ENCODE data around the gene CCDC50. TPM values are rescaled to one million over a fixed set of nuclear protein-coding genes. Genes with fewer than 3 reads are reported as not detected.
A peak's percentile ranks its signal among the peaks of the same experiment; 100 is the strongest.

CCDC50 gene
- 84.3 and 91.5 TPM in 2 replicates for total RNA-seq (2014; rRNA removed; shearing (Covaris generic); ENCODE audit: low replicate concordance)

- in situ Hi-C loops (cut with HindIII; ENCODE audit: low pct_unique_long_range_greater_than_20kb, low sequenced_read_pairs) = no loop called here
- DNase-seq (ENCODE audit: low read depth) = peak; percentile 89
Measured at GRCh38 chr3:191328962-191329653, at the start of gene CCDC50. CCDC50 (plus strand) TSS chr3:191329394; CDS start chr3:191329675, 281 bp downstream.

GRCh38 chr3:191280111-191280510 is 49.1 kb upstream of the CCDC50 start:
- no peak for DNase-seq (ENCODE audit: low read depth)
- in situ Hi-C loops (cut with HindIII; ENCODE audit: low pct_unique_long_range_greater_than_20kb, low sequenced_read_pairs) = no loop called here

GRCh38 chr3:191280882-191281281 is 48.3 kb upstream of the CCDC50 start:
- in situ Hi-C loops (cut with HindIII; ENCODE audit: low pct_unique_long_range_greater_than_20kb, low sequenced_read_pairs) = no loop called here
- no peak for DNase-seq (ENCODE audit: low read depth)

GRCh38 chr3:191282251-191283185 is 46.7 kb upstream of the CCDC50 start:
- no peak for DNase-seq (ENCODE audit: low read depth)
- in situ Hi-C loops (cut with HindIII; ENCODE audit: low pct_unique_long_range_greater_than_20kb, low sequenced_read_pairs) = no loop called here

GRCh38 chr3:191283400-191283799 is 45.8 kb upstream of the CCDC50 start:
- DNase-seq (ENCODE audit: low read depth) = no peak
- in situ Hi-C loops (cut with HindIII; ENCODE audit: low pct_unique_long_range_greater_than_20kb, low sequenced_read_pairs) = no loop called here

- DNase-seq (ENCODE audit: low read depth) = no peak
- in situ Hi-C loops (cut with HindIII; ENCODE audit: low pct_unique_long_range_greater_than_20kb, low sequenced_read_pairs) = no loop called here
Measured at GRCh38 chr3:191290311-191291025, 38.7 kb upstream of the CCDC50 start.

GRCh38 chr3:191292243-191293015 is 36.8 kb upstream of the CCDC50 start:
- in situ Hi-C loops (cut with HindIII; ENCODE audit: low pct_unique_long_range_greater_than_20kb, low sequenced_read_pairs) = no loop called here
- DNase-seq (ENCODE audit: low read depth) = no peak

- in situ Hi-C loops (cut with HindIII; ENCODE audit: low pct_unique_long_range_greater_than_20kb, low sequenced_read_pairs) = no loop called here
- no peak for DNase-seq (ENCODE audit: low read depth)
Measured at GRCh38 chr3:191294291-191294690, 34.9 kb upstream of the CCDC50 start.

- in situ Hi-C loops (cut with HindIII; ENCODE audit: low pct_unique_long_range_greater_than_20kb, low sequenced_read_pairs) = no loop called here
- DNase-seq (ENCODE audit: low read depth) = no peak
Measured at GRCh38 chr3:191296041-191296541, 33.1 kb upstream of the CCDC50 start.

GRCh38 chr3:191298846-191299245 is 30.3 kb upstream of the CCDC50 start:
- in situ Hi-C loops (cut with HindIII; ENCODE audit: low pct_unique_long_range_greater_than_20kb, low sequenced_read_pairs) = no loop called here
- DNase-seq (ENCODE audit: low read depth) = no peak

- in situ Hi-C loops (cut with HindIII; ENCODE audit: low pct_unique_long_range_greater_than_20kb, low sequenced_read_pairs) = no loop called here
- DNase-seq (ENCODE audit: low read depth) = no peak
Measured at GRCh38 chr3:191300422-191300821, 28.8 kb upstream of the CCDC50 start.

GRCh38 chr3:191301017-191301416 is 28.2 kb upstream of the CCDC50 start:
- in situ Hi-C loops (cut with HindIII; ENCODE audit: low pct_unique_long_range_greater_than_20kb, low sequenced_read_pairs) = no loop called here
- DNase-seq (ENCODE audit: low read depth) = no peak

GRCh38 chr3:191301782-191302411 is 27.3 kb upstream of the CCDC50 start:
- no peak for DNase-seq (ENCODE audit: low read depth)
- in situ Hi-C loops (cut with HindIII; ENCODE audit: low pct_unique_long_range_greater_than_20kb, low sequenced_read_pairs) = no loop called here

GRCh38 chr3:191302451-191302850 is 26.7 kb upstream of the CCDC50 start:
- no peak for DNase-seq (ENCODE audit: low read depth)
- in situ Hi-C loops (cut with HindIII; ENCODE audit: low pct_unique_long_range_greater_than_20kb, low sequenced_read_pairs) = no loop called here

GRCh38 chr3:191303596-191303995 is 25.6 kb upstream of the CCDC50 start:
- DNase-seq (ENCODE audit: low read depth) = no peak
- in situ Hi-C loops (cut with HindIII; ENCODE audit: low pct_unique_long_range_greater_than_20kb, low sequenced_read_pairs) = no loop called here

- no peak for DNase-seq (ENCODE audit: low read depth)
- in situ Hi-C loops (cut with HindIII; ENCODE audit: low pct_unique_long_range_greater_than_20kb, low sequenced_read_pairs) = no loop called here
Measured at GRCh38 chr3:191306428-191306827, 22.8 kb upstream of the CCDC50 start.

GRCh38 chr3:191307341-191307740 is 21.9 kb upstream of the CCDC50 start:
- in situ Hi-C loops (cut with HindIII; ENCODE audit: low pct_unique_long_range_greater_than_20kb, low sequenced_read_pairs) = no loop called here
- no peak for DNase-seq (ENCODE audit: low read depth)
